Keratinocyte (primary cell): Measurements from ENCODE around the gene HJV. TPM values are rescaled to one million over a fixed set of nuclear protein-coding genes. Genes with fewer than 3 reads are reported as not detected.
"Not testable (repeated sequence)": the region's sequence is repeated elsewhere in the genome, so short reads cannot be mapped to it uniquely, and the experiment has no call there.

ENCODE experiments used
- DNase-seq: peaks from one replicate; pipeline ENCODE4 v3.0.0-alpha.2; 2011; ENCODE audit warnings: low read depth, missing footprints, low spot score
- FAIRE-seq: peaks from 2 replicates; lab custom pipeline; 2011; peaks lifted over from hg19 to GRCh38; lab: Jason Lieb, UNC
- H2AFZ ChIP-seq: 2 replicates; pipeline ENCODE4 v1.6.0; 2012; ENCODE audit warnings: low read length, control low read depth, inconsistent platforms; ENCODE audit not compliant: control insufficient read depth
- H3K27ac ChIP-seq: 2 replicates; pipeline ENCODE4 v1.5.1; 2011; ENCODE audit warnings: low read length; ENCODE audit not compliant: control insufficient read depth, insufficient read depth
- H3K27me3 ChIP-seq: 3 replicates; pipeline ENCODE4 v1.6.0; 2011; ENCODE audit warnings: low read length; ENCODE audit not compliant: control insufficient read depth, insufficient read depth; ENCODE audit errors: extremely low read depth
- H3K36me3 ChIP-seq, 2 experiments: 2 replicates in 1 of 2; 3 replicates in 1 of 2; pipeline ENCODE4 v1.5.1; 2011; ENCODE audit warnings: low read length in 2 of 2, mild to moderate bottlenecking in 1 of 2; ENCODE audit not compliant: control insufficient read depth in 2 of 2, insufficient read depth in 2 of 2; ENCODE audit errors: extremely low read depth in 1 of 2
- H3K4me1 ChIP-seq: 3 replicates; pipeline ENCODE4 v1.5.1; 2011; ENCODE audit warnings: low read length; ENCODE audit not compliant: control insufficient read depth, insufficient read depth; ENCODE audit errors: extremely low read depth
- H3K4me2 ChIP-seq: 3 replicates; pipeline ENCODE4 v1.6.0; 2011; ENCODE audit warnings: low read depth, low read length; ENCODE audit not compliant: control insufficient read depth, insufficient read depth; ENCODE audit errors: extremely low read depth
- H3K4me3 ChIP-seq, 3 experiments: fragments of 200-600 bp in 1 of 3; sonication (generic) in 1 of 3; 2 replicates in 2 of 3; 3 replicates in 1 of 3; pipeline ENCODE4 v1.5.1; 2011 to 2016; ENCODE audit warnings: low read length in 3 of 3, mild to moderate bottlenecking in 3 of 3, control low read depth in 2 of 3, inconsistent platforms in 1 of 3, low read depth in 1 of 3, mixed read lengths in 1 of 3, mixed run types in 1 of 3, moderate library complexity in 1 of 3; ENCODE audit not compliant: control insufficient read depth in 2 of 3, insufficient read depth in 2 of 3; ENCODE audit errors: extremely low read depth in 1 of 3
- H3K79me2 ChIP-seq: 2 replicates; pipeline ENCODE4 v1.6.0; 2012; ENCODE audit warnings: low read length; ENCODE audit not compliant: control insufficient read depth, insufficient read depth
- H3K9ac ChIP-seq: 3 replicates; pipeline ENCODE4 v1.6.0; 2011; ENCODE audit warnings: low read length; ENCODE audit not compliant: control insufficient read depth, insufficient read depth; ENCODE audit errors: extremely low read depth
- H3K9me1 ChIP-seq: 3 replicates; pipeline ENCODE4 v1.6.0; 2011; ENCODE audit warnings: low read length; ENCODE audit not compliant: control insufficient read depth, insufficient read depth; ENCODE audit errors: extremely low read depth
- H3K9me3 ChIP-seq: 2 replicates; pipeline ENCODE4 v1.5.1; 2012; ENCODE audit warnings: low read depth, low read length; ENCODE audit not compliant: control insufficient read depth
- H4K20me1 ChIP-seq: 3 replicates; pipeline ENCODE4 v1.6.0; 2011; ENCODE audit warnings: low read length; ENCODE audit not compliant: control insufficient read depth, insufficient read depth; ENCODE audit errors: extremely low read depth
- EZH2 ChIP-seq: IDR thresholded peaks from one replicate; pipeline ENCODE4 v1.6.1; 2012; ENCODE audit warnings: inconsistent platforms, mild to moderate bottlenecking, low read length, moderate library complexity
- dilution Hi-C: fragments of 300-500 bp; cut with MboI; formaldehyde crosslinking; loops from one replicate; pipeline ENCODE4 v1.7.0; 2020; ENCODE audit warnings: low sequenced_read_pairs; ENCODE audit not compliant: extremely low pct_ligation_motif_present
- polyA plus RNA-seq, 5 experiments: library from polyadenylated mRNA; depleted of rRNA in 3 of 5; stranded (reverse) in 3 of 5; stranded (forward) in 1 of 5; unstranded in 1 of 5; fragments of >200 nt; gene quantifications; 1 replicate in 1 of 5; 2 replicates in 3 of 5; 3 replicates in 1 of 5; pipeline versions ENCODE4 v1.2.1 to v1.2.3, GENCODE V29; 2011 to 2012; ENCODE audit warnings: missing spikeins in 2 of 5, low read depth in 1 of 5, low replicate concordance in 1 of 5
- TF ChIP-seq, protein P1 (sequence below), 3 experiments: IDR thresholded peaks in 1 of 3; conservative IDR thresholded peaks in 1 of 3; optimal IDR thresholded peaks in 1 of 3; 2 replicates in 2 of 3; 3 replicates in 1 of 3; pipeline versions ENCODE3 to v1.5.1; 2011; ENCODE audit warnings: low read length in 3 of 3, mild to moderate bottlenecking in 3 of 3, moderate library complexity in 2 of 3, control low read depth in 1 of 3, inconsistent platforms in 1 of 3; ENCODE audit not compliant: insufficient read depth in 2 of 3; ENCODE audit errors: extremely low read depth in 1 of 3

The HJV gene
- polyA plus RNA-seq, 1 donor (not counting 4 experiments of a cell fraction or from before 2014, with no cell fraction given): not detected

DNA sequence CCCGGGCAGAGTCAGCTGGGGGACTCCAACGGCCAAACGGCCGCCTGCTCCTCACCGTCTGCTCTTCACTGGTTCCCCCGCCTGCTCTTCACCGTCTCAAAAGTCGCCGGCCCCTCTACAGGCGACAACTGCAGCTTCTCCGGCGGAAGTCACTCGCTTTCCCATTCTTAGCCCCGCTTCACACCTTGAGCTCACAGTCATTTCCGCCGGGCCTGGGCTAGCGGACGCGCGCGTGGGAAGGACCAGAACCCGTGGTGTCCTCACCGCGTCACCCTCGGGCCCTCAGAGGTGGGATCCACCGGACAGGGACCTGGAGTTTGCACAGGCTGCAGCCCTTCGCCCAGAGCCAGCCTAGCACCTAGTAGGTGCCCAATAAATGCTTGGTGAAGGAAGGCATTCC is 27.9 kb upstream of the HJV start:
- no peak overlapping the region for H2AFZ ChIP-seq
- H3K79me2 ChIP-seq: no peaks in the 10 kb centered on the region
- H3K4me2 ChIP-seq: no peak overlapping the region
- no peaks in the 10 kb centered on the region for H3K36me3 ChIP-seq
- H3K4me1 ChIP-seq: peaks cover 2% of the 10 kb centered on the region
- dilution Hi-C loops: no loop called here
- H4K20me1 ChIP-seq: no peaks in the 10 kb centered on the region
- H3K27me3 ChIP-seq: no peaks in the 10 kb centered on the region
- H3K9me1 ChIP-seq: no peaks in the 10 kb centered on the region
- FAIRE-seq (no peak), DNase-seq (no peak)
- no peak for TF ChIP-seq EZH2
- TF ChIP-seq, protein P1, sequence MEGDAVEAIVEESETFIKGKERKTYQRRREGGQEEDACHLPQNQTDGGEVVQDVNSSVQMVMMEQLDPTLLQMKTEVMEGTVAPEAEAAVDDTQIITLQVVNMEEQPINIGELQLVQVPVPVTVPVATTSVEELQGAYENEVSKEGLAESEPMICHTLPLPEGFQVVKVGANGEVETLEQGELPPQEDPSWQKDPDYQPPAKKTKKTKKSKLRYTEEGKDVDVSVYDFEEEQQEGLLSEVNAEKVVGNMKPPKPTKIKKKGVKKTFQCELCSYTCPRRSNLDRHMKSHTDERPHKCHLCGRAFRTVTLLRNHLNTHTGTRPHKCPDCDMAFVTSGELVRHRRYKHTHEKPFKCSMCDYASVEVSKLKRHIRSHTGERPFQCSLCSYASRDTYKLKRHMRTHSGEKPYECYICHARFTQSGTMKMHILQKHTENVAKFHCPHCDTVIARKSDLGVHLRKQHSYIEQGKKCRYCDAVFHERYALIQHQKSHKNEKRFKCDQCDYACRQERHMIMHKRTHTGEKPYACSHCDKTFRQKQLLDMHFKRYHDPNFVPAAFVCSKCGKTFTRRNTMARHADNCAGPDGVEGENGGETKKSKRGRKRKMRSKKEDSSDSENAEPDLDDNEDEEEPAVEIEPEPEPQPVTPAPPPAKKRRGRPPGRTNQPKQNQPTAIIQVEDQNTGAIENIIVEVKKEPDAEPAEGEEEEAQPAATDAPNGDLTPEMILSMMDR (optimal IDR thresholded peaks at IDR 0.05 in 1 of 3, IDR thresholded peaks at IDR 0.05 in 1 of 3, conservative IDR thresholded peaks at IDR 0.05 in 1 of 3; ENCODE audit: extremely low read depth in 1 of 3, insufficient read depth in 2 of 3, low read length in 3 of 3): no peak
- no peak overlapping the region for H3K27ac ChIP-seq
- no peak overlapping the region for H3K9ac ChIP-seq
- no peak overlapping the region for H3K4me3 ChIP-seq
- H3K9me3 ChIP-seq: no peaks in the 10 kb centered on the region

DNA sequence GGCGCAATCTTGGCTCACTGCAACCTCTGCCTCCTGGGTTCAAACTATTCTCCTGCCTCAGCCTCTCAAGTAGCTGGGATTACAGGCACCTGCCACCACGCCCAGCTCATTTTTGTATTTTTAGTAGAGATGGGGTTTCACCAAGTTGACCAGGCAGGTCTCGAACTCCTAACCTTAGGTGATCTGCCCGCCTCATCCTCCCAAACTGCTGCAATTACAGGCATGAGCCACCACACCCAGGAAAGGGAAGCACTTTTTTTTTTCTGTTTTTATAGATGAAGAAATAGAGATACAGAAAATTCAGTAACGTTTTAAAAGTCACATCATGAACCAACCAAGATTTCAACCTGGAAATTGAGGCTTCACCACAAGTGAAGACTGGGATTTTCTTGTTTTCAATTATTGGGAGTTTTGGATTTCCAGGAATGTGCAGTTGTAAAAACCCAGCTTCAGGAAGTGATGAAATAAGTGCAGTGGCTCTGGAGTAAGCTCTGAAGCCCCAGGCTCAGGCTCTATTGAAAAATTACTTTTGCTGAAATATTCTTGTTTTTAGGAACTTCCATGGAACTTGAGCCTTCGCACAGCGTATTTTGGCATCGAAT is 27.1 kb upstream of the HJV start:
- H3K27ac ChIP-seq, DNase-seq, dilution Hi-C loops, H3K4me3 ChIP-seq, H3K9ac ChIP-seq, FAIRE-seq, H2AFZ ChIP-seq, H3K27me3 ChIP-seq, H3K4me1 ChIP-seq, H3K79me2 ChIP-seq, H4K20me1 ChIP-seq, H3K9me1 ChIP-seq, H3K36me3 ChIP-seq, H3K9me3 ChIP-seq: not testable (repeated sequence)
- H3K4me2 ChIP-seq: peak overlapping the region; percentile 16

DNA sequence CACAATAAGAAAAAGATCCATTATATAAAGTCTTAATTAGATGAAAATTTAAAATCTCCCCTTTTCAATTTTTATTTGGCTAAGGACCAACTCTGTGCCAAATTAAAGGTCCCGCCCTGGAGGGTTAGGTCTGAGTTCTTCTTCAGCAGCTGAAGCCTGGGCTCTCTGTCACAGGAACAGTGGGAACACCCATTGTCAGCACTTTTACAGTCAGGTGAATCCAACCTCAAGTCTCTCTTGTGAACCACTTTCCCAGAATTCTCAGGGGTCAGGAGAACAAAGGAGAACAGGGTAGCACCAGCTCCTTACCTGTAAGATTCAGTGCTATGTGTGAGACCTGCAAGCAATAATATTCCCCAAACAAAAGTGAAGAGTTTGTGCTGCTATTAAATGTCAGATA is 25.1 kb upstream of the HJV start:
- DNase-seq: no peak
- dilution Hi-C loops: no loop called here

More for the DNA sequence above, 25.1 kb upstream of the HJV start:
- H3K79me2 ChIP-seq: no peaks in the 10 kb centered on the region
- H3K36me3 ChIP-seq: no peaks in the 10 kb centered on the region
- H3K27ac ChIP-seq: no peak overlapping the region
- no peak overlapping the region for H3K9ac ChIP-seq
- H3K4me1 ChIP-seq: peaks cover 2% of the 10 kb centered on the region
- no peaks in the 10 kb centered on the region for H3K9me1 ChIP-seq
- H3K9me3 ChIP-seq: no peaks in the 10 kb centered on the region
- H3K27me3 ChIP-seq: no peaks in the 10 kb centered on the region
- no peak overlapping the region for H3K4me2 ChIP-seq
- H2AFZ ChIP-seq: no peak overlapping the region
- TF ChIP-seq EZH2: no peak
- TF ChIP-seq, protein P1 (optimal IDR thresholded peaks at IDR 0.05 in 1 of 3, IDR thresholded peaks at IDR 0.05 in 1 of 3, conservative IDR thresholded peaks at IDR 0.05 in 1 of 3; ENCODE audit: extremely low read depth in 1 of 3, insufficient read depth in 2 of 3, low read length in 3 of 3): no peak
- H3K4me3 ChIP-seq: no peak overlapping the region
- no peaks in the 10 kb centered on the region for H4K20me1 ChIP-seq
- FAIRE-seq: no peak
